ENCODE measurements around the gene ZSWIM5. TPM values are rescaled to one million over a fixed set of nuclear protein-coding genes. Genes with fewer than 3 reads are reported as not detected.

The ZSWIM5 gene
- total RNA-seq, 1 experiment from 2014 or later = 1.4 TPM

GRCh38 chr1:45152126-45152525 is 54.3 kb downstream of the ZSWIM5 start:
- TF ChIP-seq CTCF (conservative IDR thresholded peaks at IDR 0.05; ENCODE audit: low read depth, low read length) (no peak), EZH2 (IDR thresholded peaks at IDR 0.05; ENCODE audit: low read length, unreplicated experiment) (no peak), EZH2phosphoT487 (IDR thresholded peaks at IDR 0.05; ENCODE audit: borderline replicate concordance, low read length) (no peak)
- POLR2A ChIA-PET (ENCODE audit: unreplicated experiment) = no interaction called here
- no TSS peak for BruUV-seq (replicated peaks)

GRCh38 chr1:45148209-45148825 is 58.1 kb downstream of the ZSWIM5 start:
- CTCF ChIA-PET = no interaction called here
- no peaks in the 10 kb centered on the region for H3K79me2 ChIP-seq (ENCODE audit: low read length)
- ATAC-seq = no peak
- H3K4me3 ChIP-seq (ENCODE audit: low read length) = no peak overlapping the region
- DNase-seq = no peak
- intact Hi-C loops (cut with micrococcal nuclease) = no loop called here
- H3K9me3 ChIP-seq (ENCODE audit: low read length) = no peaks in the 10 kb centered on the region
- H3K9me2 ChIP-seq (replicated peaks; ENCODE audit: low read length) = no peaks in the 10 kb centered on the region
- no peaks in the 10 kb centered on the region for H3F3A ChIP-seq (ENCODE audit: low read length, unreplicated experiment)
- no peak overlapping the region for H3K27ac ChIP-seq (ENCODE audit: low read length)
- no peaks in the 10 kb centered on the region for H4K20me1 ChIP-seq (ENCODE audit: low read length)
- no peak for TF ChIP-seq EZH2 (IDR thresholded peaks at IDR 0.05; ENCODE audit: low read length, unreplicated experiment)
- no peak for TF ChIP-seq EZH2phosphoT487 (IDR thresholded peaks at IDR 0.05; ENCODE audit: borderline replicate concordance, low read length)
- no peak for TF ChIP-seq CTCF (conservative IDR thresholded peaks at IDR 0.05; ENCODE audit: low read depth, low read length)
- no peaks in the 10 kb centered on the region for H3K4me1 ChIP-seq (ENCODE audit: insufficient read depth, low read length)
- H3K27me3 ChIP-seq (ENCODE audit: low read length) = no peaks in the 10 kb centered on the region
- H3K4me2 ChIP-seq (ENCODE audit: low read length) = no peak overlapping the region
- POLR2A ChIA-PET (ENCODE audit: unreplicated experiment) = no interaction called here
- H2AFZ ChIP-seq (ENCODE audit: low read length) = no peak overlapping the region
- no peaks in the 10 kb centered on the region for H3K36me3 ChIP-seq (ENCODE audit: low read depth, low read length)
- no TSS peak for BruUV-seq (replicated peaks)
- H3K9ac ChIP-seq (ENCODE audit: low read length) = no peak overlapping the region

More at GRCh38 chr1:45152126-45152525, 54.3 kb downstream of the ZSWIM5 start:
- no peaks in the 10 kb centered on the region for H4K20me1 ChIP-seq (ENCODE audit: low read length)
- no peaks in the 10 kb centered on the region for H3K27me3 ChIP-seq (ENCODE audit: low read length)
- no peak overlapping the region for H2AFZ ChIP-seq (ENCODE audit: low read length)
- H3K36me3 ChIP-seq (ENCODE audit: low read depth, low read length) = no peaks in the 10 kb centered on the region
- no peaks in the 10 kb centered on the region for H3K9me2 ChIP-seq (replicated peaks; ENCODE audit: low read length)
- ATAC-seq (no peak), DNase-seq (no peak)
- no peak overlapping the region for H3K4me2 ChIP-seq (ENCODE audit: low read length)
- no peak overlapping the region for H3K9ac ChIP-seq (ENCODE audit: low read length)
- no peaks in the 10 kb centered on the region for H3K9me3 ChIP-seq (ENCODE audit: low read length)
- H3K4me1 ChIP-seq (ENCODE audit: insufficient read depth, low read length) = no peaks in the 10 kb centered on the region
- no peaks in the 10 kb centered on the region for H3F3A ChIP-seq (ENCODE audit: low read length, unreplicated experiment)
- H3K4me3 ChIP-seq (ENCODE audit: low read length) = no peak overlapping the region
- CTCF ChIA-PET = no interaction called here
- no peak overlapping the region for H3K27ac ChIP-seq (ENCODE audit: low read length)
- intact Hi-C loops (cut with micrococcal nuclease) = no loop called here
- H3K79me2 ChIP-seq (ENCODE audit: low read length) = no peaks in the 10 kb centered on the region

GRCh38 chr1:45146833-45147232 is 59.6 kb downstream of the ZSWIM5 start:
- H3K9me2 ChIP-seq (replicated peaks; ENCODE audit: low read length) = no peaks in the 10 kb centered on the region
- no peaks in the 10 kb centered on the region for H3K79me2 ChIP-seq (ENCODE audit: low read length)
- BruUV-seq (replicated peaks) = no TSS peak
- ChIA-PET POLR2A (ENCODE audit: unreplicated experiment) (no interaction called here), CTCF (no interaction called here)
- no peaks in the 10 kb centered on the region for H3K27me3 ChIP-seq (ENCODE audit: low read length)
- no peaks in the 10 kb centered on the region for H3F3A ChIP-seq (ENCODE audit: low read length, unreplicated experiment)
- H3K4me1 ChIP-seq (ENCODE audit: insufficient read depth, low read length) = no peaks in the 10 kb centered on the region
- no peaks in the 10 kb centered on the region for H3K9me3 ChIP-seq (ENCODE audit: low read length)
- no peaks in the 10 kb centered on the region for H4K20me1 ChIP-seq (ENCODE audit: low read length)
- intact Hi-C loops (cut with micrococcal nuclease) = no loop called here
- DNase-seq (no peak), ATAC-seq (no peak)
- H3K27ac ChIP-seq (ENCODE audit: low read length) = no peak overlapping the region
- H3K36me3 ChIP-seq (ENCODE audit: low read depth, low read length) = no peaks in the 10 kb centered on the region
- TF ChIP-seq CTCF (conservative IDR thresholded peaks at IDR 0.05; ENCODE audit: low read depth, low read length) = no peak
- no peak overlapping the region for H3K4me3 ChIP-seq (ENCODE audit: low read length)
- H2AFZ ChIP-seq (ENCODE audit: low read length) = no peak overlapping the region
- no peak overlapping the region for H3K4me2 ChIP-seq (ENCODE audit: low read length)
- no peak overlapping the region for H3K9ac ChIP-seq (ENCODE audit: low read length)

All from PC-3 (cell line).